MCF 10A (cell line): ENCODE measurements around the gene BANF2. TPM values are rescaled to one million over a fixed set of nuclear protein-coding genes. Genes with fewer than 3 reads are reported as not detected.

Experiments
- Bru-seq: library from RNA; stranded (reverse); fragments of 400-500 nt; gene quantifications from one replicate; lab custom pipeline; 2021; lab: Mats Ljungman, UMichigan
- BruChase-seq, 2 experiments: library from RNA; stranded (reverse); fragments of 400-500 nt; gene quantifications; one replicate each; lab custom pipeline; 2021; lab: Mats Ljungman, UMichigan
- BruUV-seq: library from RNA; stranded (reverse); fragments of 400-500 nt; replicated peaks from 2 replicates; lab custom pipeline; 2021; lab: Mats Ljungman, UMichigan
- CTCF ChIA-PET: fragments of 300-600 bp; sonication (Branson Sonifier 250); formaldehyde crosslinking; extraction: SDS; loops from one replicate; lab custom pipeline; 2021; ENCODE audit warnings: antibody characterized with exemption, inconsistent platforms; lab: Yijun Ruan, JAX
- POLR2A ChIA-PET: fragments of 300-600, 350-650 bp; sonication (Branson Sonifier 250); formaldehyde crosslinking; extraction: SDS; loops from one replicate; lab custom pipeline; 2020; ENCODE audit warnings: antibody characterized with exemption, inconsistent platforms; lab: Yijun Ruan, JAX
- DNase-seq: peaks from one replicate; pipeline ENCODE4 v3.0.0-alpha.2; 2018; ENCODE audit not compliant: unreplicated experiment
- H3K27ac Mint-ChIP-seq: one replicate; pipeline ENCODE4 v1.8.0; 2022; ENCODE audit warnings: mild to moderate bottlenecking, low read depth, mixed read lengths; ENCODE audit not compliant: unreplicated experiment
- H3K27me3 Mint-ChIP-seq: one replicate; pipeline ENCODE4 v1.8.0; 2022; ENCODE audit warnings: mixed read lengths; ENCODE audit not compliant: insufficient read depth, unreplicated experiment
- H3K36me3 Mint-ChIP-seq: one replicate; pipeline ENCODE4 v1.8.0; 2022; ENCODE audit warnings: mild to moderate bottlenecking, moderate library complexity, mixed read lengths; ENCODE audit not compliant: insufficient read depth, unreplicated experiment
- H3K4me1 Mint-ChIP-seq: one replicate; pipeline ENCODE4 v1.8.0; 2022; ENCODE audit warnings: mixed read lengths; ENCODE audit not compliant: insufficient read depth, unreplicated experiment
- H3K4me3 Mint-ChIP-seq: one replicate; pipeline ENCODE4 v1.8.0; 2022; ENCODE audit warnings: mild to moderate bottlenecking, moderate library complexity, mixed read lengths; ENCODE audit not compliant: unreplicated experiment
- H3K9me3 Mint-ChIP-seq: one replicate; pipeline ENCODE4 v1.8.0; 2022; ENCODE audit warnings: mixed read lengths; ENCODE audit not compliant: unreplicated experiment
- CTCF ChIP-seq: fragments of 200-600 bp; IDR thresholded peaks from one replicate; pipeline ENCODE4 v1.8.0; 2022; ENCODE audit warnings: antibody characterized with exemption, mild to moderate bottlenecking; ENCODE audit not compliant: unreplicated experiment
- intact Hi-C: fragments of 100-400 bp; cut with micrococcal nuclease; formaldehyde crosslinking; loops from 2 replicates; pipeline ENCODE4 v1.14.1; 2022
- long read RNA-seq: library from polyadenylated mRNA; stranded (forward); transcript quantifications from one replicate; pipeline ENCODE4 v2.0.0, GENCODE V29; 2022
- total RNA-seq: library from RNA; stranded (reverse); gene quantifications from 2 replicates; pipeline ENCODE4 v1.2.3, GENCODE V29; 2022

The BANF2 gene
- total RNA-seq (not detected in 2 replicates), Bru-seq, nascent RNA (percentile 3 among the genes with signal in this experiment), BruChase-seq, experiment 1, labeled RNA remaining after a 6-hour chase (percentile 5 among the genes with signal in this experiment), BruChase-seq, experiment 2, labeled RNA remaining after a 2-hour chase (percentile 3 among the genes with signal in this experiment)
- long read RNA-seq = 0 reads

- ChIA-PET CTCF (interaction anchor here (0.7 kb wide), 1 partner anchor 18 kb away, joined by 3 read pairs; the partner anchor contains the start of gene RRBP1), POLR2A (no interaction called here)
- Mint-ChIP-seq H3K27me3 (no peaks in the 10 kb centered on the region), H3K36me3 (peaks cover 6% of the 10 kb centered on the region), H3K4me1 (no peaks in the 10 kb centered on the region), H3K9me3 (no peaks in the 10 kb centered on the region), H3K27ac (no peak within 1 kb of the TSS), H3K4me3 (no peak within 1 kb of the TSS)
- DNase-seq = no peak
- TF ChIP-seq CTCF = no peak
- intact Hi-C loops = no loop called here
- BruUV-seq = no TSS peak
These were observed at the start of gene BANF2 for GRCh38 chr20:17699931-17700351. TSS of gene BANF2 (plus strand) at chr20:17699966. CDS start at chr20:17725026, 25,060 bp downstream.

- ChIA-PET POLR2A (no interaction called here), CTCF (interaction anchor here (0.5 to 3.7 kb wide), 16 partner anchors 7 to 309 kb away, joined by 3 to 20 read pairs (median 4); partner anchors contain the start of gene RRBP1)
- TF ChIP-seq CTCF = no peak
- peaks cover 24% of the 10 kb centered on the region for H3K36me3 Mint-ChIP-seq
- BruUV-seq = no TSS peak
- intact Hi-C loops = no loop called here
- H3K4me3 Mint-ChIP-seq = no peak overlapping the region
- no peaks in the 10 kb centered on the region for H3K9me3 Mint-ChIP-seq
- H3K4me1 Mint-ChIP-seq = no peaks in the 10 kb centered on the region
- H3K27me3 Mint-ChIP-seq = no peaks in the 10 kb centered on the region
- no peak for DNase-seq
- no peak overlapping the region for H3K27ac Mint-ChIP-seq
These were observed 49.3 kb upstream of the BANF2 start for GRCh38 chr20:17650301-17651128.

- Mint-ChIP-seq H3K36me3 (peaks cover 21% of the 10 kb centered on the region), H3K4me1 (peaks cover 4% of the 10 kb centered on the region), H3K27ac (no peak overlapping the region), H3K9me3 (no peaks in the 10 kb centered on the region), H3K4me3 (no peak overlapping the region), H3K27me3 (no peaks in the 10 kb centered on the region)
- intact Hi-C loops = no loop called here
- no TSS peak for BruUV-seq
- CTCF ChIA-PET = interaction anchor here (0.6 to 3.7 kb wide), 14 partner anchors 8 to 308 kb away, joined by 3 to 18 read pairs (median 4); partner anchors contain the start of gene RRBP1
- peak; percentile 21 for DNase-seq
- POLR2A ChIA-PET = no interaction called here
- no peak for TF ChIP-seq CTCF
These were observed 48.5 kb upstream of the BANF2 start for GRCh38 chr20:17651129-17651759.
